HuH-7.5 (cell line): Measurements from ENCODE around the gene CNNM2.
"Not testable (repeated sequence)": the region's sequence is repeated elsewhere in the genome, so short reads cannot be mapped to it uniquely, and the experiment has no call there.

Experiments
- DNase-seq: peaks from one replicate; pipeline ENCODE4 v3.0.0; 2011; ENCODE audit warnings: low spot score

CNNM2 gene

GRCh38 chr10:102967123-102967522 lies 49.0 kb downstream of the CNNM2 start:
- no peak for DNase-seq

GRCh38 chr10:102970562-102971340 lies 52.7 kb downstream of the CNNM2 start:
- DNase-seq: no peak

GRCh38 chr10:102975483-102976379 lies 57.6 kb downstream of the CNNM2 start:
- no peak for DNase-seq

- not testable (repeated sequence) for DNase-seq
These were observed 58.3 kb downstream of the CNNM2 start for GRCh38 chr10:102976380-102976726.

GRCh38 chr10:102982296-102982695 lies 64.2 kb downstream of the CNNM2 start:
- no peak for DNase-seq

- no peak for DNase-seq
These were observed 66.0 kb downstream of the CNNM2 start for GRCh38 chr10:102984086-102984485.

GRCh38 chr10:102985811-102986210 lies 67.7 kb downstream of the CNNM2 start:
- DNase-seq: no peak

- no peak for DNase-seq
These were observed 70.6 kb downstream of the CNNM2 start for GRCh38 chr10:102988404-102989314.

- DNase-seq: no peak
These were observed 76.6 kb downstream of the CNNM2 start for GRCh38 chr10:102994531-102995295.

GRCh38 chr10:102996876-102997275 lies 78.8 kb downstream of the CNNM2 start:
- DNase-seq: no peak

- DNase-seq: peak; percentile 31
These were observed 79.9 kb downstream of the CNNM2 start for GRCh38 chr10:102997998-102998397.

GRCh38 chr10:102998399-102998907 lies 80.4 kb downstream of the CNNM2 start:
- no peak for DNase-seq

- DNase-seq: not testable (repeated sequence)
These were observed 82.0 kb downstream of the CNNM2 start for GRCh38 chr10:103000050-103000449.

GRCh38 chr10:103007017-103007416 lies 88.9 kb downstream of the CNNM2 start:
- DNase-seq: no peak

GRCh38 chr10:103013416-103013815 lies 95.3 kb downstream of the CNNM2 start:
- no peak for DNase-seq

GRCh38 chr10:103019425-103019824 lies 101.3 kb downstream of the CNNM2 start:
- DNase-seq: no peak

GRCh38 chr10:103021150-103021899 lies 103.2 kb downstream of the CNNM2 start:
- no peak for DNase-seq

GRCh38 chr10:103021900-103022293 lies 103.8 kb downstream of the CNNM2 start:
- peak; percentile 22 for DNase-seq

GRCh38 chr10:103025696-103026095 lies 107.6 kb downstream of the CNNM2 start:
- DNase-seq: no peak

GRCh38 chr10:103038570-103038969 lies 120.5 kb downstream of the CNNM2 start:
- no peak for DNase-seq
